Iris pigment epithelial cell (primary cell): Measurements from ENCODE around the gene CACNA1C.
"Not testable (repeated sequence)": the region's sequence is repeated elsewhere in the genome, so short reads cannot be mapped to it uniquely, and the experiment has no call there.

Experiments
- DNase-seq: peaks from one replicate; pipeline ENCODE4 v3.0.0-alpha.2; 2011; ENCODE audit warnings: low read depth

The CACNA1C gene

DNA sequence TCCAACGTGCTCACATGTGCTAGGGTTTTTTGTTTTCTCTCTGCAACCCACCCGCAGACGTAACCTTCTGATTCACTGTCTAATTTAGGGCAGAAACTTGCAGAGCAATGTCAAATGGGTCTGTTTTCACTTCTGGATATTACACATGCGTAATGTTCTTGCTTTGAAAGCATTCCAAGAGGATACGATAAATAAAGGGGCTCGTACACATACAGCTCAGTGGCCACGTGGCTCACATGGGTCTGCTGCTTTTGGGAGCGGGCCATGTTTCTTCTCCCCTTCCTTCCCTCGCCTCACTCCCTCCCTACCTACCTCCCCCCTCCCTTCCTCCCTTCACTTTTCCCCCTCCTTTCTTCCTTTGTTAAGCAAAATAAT is 23.4 kb downstream of the CACNA1C start:
- DNase-seq, result peak; percentile 47

- no peak for DNase-seq
These were observed 23.9 kb downstream of the CACNA1C start for GRCh38 chr12:2076728-2077127.

- no peak for DNase-seq
These were observed 27.8 kb downstream of the CACNA1C start for GRCh38 chr12:2080604-2081003.

- no peak for DNase-seq
These were observed 29.5 kb downstream of the CACNA1C start for GRCh38 chr12:2082321-2082720.

- DNase-seq, result no peak
These were observed 30.2 kb downstream of the CACNA1C start for GRCh38 chr12:2083008-2083407.

DNA sequence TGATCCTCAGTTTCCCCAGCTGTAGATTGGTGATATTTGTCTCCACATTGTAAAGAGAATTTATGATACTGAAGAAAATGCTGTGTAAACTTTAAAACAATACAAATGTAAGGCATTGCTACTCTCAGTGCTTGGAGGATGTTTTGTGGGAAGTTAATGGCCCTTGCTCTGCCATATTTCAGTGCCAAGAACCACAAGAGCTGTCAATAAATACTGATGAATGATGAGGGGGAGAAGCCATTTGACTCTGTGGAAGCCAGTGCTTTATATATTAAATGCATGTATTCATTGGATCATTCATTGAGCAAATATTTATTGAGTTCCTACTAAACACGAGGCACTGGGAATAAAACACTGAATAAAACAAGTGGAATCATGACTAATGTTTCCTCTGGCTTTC is 30.8 kb downstream of the CACNA1C start:
- no peak for DNase-seq

GRCh38 chr12:2084553-2085296 is 31.9 kb downstream of the CACNA1C start:
- DNase-seq, result peak; percentile 65

GRCh38 chr12:2092354-2092753 is 39.6 kb downstream of the CACNA1C start:
- DNase-seq, result no peak

GRCh38 chr12:2092890-2093289 is 40.1 kb downstream of the CACNA1C start:
- DNase-seq, result no peak

GRCh38 chr12:2094597-2094996 is 41.8 kb downstream of the CACNA1C start:
- peak; percentile 60 for DNase-seq

GRCh38 chr12:2095878-2096277 is 43.1 kb downstream of the CACNA1C start:
- DNase-seq, result no peak

- no peak for DNase-seq
These were observed 44.8 kb downstream of the CACNA1C start for GRCh38 chr12:2097617-2098016.

DNA sequence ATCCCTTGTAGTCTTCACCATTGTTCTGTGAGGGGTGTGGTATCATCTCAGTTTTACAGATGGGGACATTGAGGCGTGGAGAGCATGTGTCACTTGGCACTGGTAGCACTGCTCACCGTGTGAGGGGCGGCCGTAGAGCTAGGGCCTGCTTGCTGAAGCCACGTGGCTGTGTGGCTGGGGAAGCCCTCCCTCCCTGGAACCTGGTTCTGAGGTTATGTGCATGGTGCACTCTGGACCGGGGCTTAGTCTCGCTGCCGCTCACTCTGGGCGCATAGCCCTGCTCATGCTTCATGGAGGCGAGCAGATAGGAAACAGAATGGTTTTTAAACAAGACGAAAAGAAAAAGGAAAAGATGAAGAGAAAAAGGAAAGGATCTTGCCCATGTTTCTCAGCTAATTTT is 46.1 kb downstream of the CACNA1C start:
- no peak for DNase-seq

DNA sequence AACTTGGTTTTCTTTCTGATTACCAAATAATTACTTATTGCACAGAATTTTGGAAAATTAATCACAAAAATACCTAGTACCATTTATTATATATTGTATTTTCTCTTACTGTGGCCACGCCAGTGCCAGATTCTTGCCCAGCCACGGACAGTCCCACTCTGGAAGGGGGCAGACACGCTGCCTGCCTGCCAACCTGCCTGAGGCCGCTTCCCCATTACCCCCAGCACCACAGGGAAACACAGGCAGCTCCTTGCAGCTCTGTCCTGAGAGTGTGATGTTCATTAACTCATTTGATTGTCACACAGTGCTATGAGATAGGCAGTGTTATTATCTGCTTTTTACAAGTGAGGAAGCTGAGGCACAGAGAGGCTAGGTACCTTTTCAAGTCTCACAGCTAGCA is 46.8 kb downstream of the CACNA1C start:
- no peak for DNase-seq

DNA sequence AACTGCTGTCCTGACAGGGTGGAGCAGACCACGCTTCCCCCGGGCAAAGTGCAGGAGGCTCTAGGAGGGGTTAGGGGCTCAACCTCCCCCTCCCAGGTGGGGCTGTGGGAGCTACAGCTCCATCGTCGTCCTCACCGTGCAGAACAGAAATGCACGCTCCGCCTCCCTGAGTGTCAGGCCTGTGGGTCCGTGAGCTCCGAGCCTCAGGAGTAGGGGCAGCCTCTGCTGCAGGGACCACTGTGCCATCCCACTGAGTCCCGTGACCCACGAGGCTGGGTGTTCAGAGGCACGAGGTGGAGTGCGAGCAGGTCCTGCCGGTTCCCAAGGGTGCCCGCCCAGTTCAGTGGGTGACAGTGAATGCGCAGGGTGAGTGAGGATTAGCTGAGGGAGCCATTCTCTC is 48.6 kb downstream of the CACNA1C start:
- DNase-seq, result no peak

GRCh38 chr12:2101771-2102170 is 49.0 kb downstream of the CACNA1C start:
- no peak for DNase-seq

DNA sequence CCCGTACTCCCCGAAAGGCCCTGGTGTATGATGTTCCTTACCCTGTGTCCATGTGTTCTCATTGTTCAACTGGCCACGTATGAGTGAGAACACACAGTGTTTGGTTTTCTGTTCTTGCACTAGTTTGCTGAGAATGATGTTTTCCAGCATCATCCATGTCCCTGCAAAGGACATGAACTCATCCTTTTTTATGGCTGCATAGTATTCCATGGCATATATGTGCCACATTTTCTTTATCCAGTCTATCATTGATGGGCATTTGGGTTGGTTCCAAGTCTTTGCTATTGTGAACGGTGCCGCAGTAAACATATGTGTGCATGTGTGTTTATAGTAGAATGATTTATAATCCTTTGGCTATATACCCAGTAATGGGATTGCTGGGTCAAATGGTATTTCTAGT is 49.9 kb downstream of the CACNA1C start:
- not testable (repeated sequence) for DNase-seq

DNA sequence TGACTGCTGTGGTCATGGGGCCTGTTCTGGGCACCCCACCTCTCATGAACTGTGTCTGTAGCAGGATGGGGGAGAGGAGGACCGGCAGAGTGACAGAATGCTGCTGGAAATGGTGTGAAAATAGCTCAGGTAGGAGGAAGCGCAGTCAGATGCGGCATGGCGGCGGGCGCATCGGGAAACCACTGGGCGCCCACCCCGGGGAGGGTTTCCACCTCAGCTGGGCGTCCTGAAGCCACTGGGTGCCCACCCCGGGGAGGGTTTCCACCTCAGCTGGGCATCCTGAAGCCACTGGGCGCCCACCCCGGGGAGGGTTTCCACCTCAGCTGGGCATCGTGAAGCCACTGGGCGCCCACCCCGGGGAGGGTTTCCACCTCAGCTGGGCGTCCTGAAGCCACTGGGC is 52.6 kb downstream of the CACNA1C start:
- not testable (repeated sequence) for DNase-seq

- DNase-seq, result no peak
These were observed 55.4 kb downstream of the CACNA1C start for GRCh38 chr12:2108166-2108565.

GRCh38 chr12:2108975-2109671 is 56.3 kb downstream of the CACNA1C start:
- DNase-seq, result no peak

DNA sequence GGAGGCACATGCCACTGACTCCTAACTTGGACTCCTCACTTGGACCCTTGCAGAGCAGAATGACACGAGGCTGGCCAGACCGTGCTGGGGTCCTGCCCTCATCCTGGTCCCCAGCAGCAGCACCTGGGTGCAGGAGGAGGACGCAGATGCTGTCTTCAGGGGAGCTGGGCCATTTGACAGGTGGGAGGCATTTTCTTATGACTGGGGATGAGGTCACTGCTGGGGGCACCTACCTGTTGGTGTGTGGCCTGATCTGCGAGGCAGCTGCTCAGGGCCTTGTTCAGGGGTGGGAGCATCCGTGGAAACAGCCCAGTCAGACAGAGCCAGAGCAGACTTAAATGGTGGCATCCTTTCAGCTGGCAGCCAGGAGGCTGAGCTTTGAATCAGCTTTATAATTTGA is 57.3 kb downstream of the CACNA1C start:
- DNase-seq, result no peak

DNA sequence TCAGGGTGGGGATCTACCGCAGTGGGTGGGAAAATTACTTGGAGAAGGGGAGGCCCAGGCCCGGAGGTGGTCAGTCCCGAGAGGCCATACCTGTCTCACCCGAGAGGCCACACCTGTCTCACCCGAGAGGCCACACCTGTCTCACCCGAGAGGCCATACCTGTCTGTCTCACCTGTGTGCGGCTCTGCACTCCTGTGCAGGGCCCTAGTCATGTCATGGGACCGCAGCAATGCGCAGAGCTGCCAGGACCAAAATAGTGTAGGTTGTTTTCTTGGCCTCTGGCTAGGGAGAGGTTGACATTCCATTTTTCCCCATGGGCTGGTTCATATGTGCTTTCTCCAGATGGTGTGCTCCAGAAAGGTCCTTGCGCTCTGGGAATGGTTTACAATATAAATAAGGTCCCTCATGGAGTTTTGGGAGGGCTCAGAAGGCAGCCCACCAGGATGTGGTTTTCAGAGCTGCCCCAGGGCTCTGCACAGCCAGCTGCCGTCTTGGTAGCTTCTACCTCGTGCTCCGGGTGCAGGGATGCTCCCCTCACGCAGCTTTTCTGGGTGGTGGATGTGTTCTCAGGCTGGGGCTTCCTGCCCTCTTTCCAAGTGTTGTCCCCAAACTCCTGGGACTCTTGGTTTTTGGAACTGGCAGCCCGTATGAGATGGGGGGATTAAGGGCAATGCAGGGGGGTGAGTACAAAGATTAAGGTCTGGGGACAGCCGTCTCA is 58.2 kb downstream of the CACNA1C start:
- no peak for DNase-seq

GRCh38 chr12:2111826-2112225 is 59.0 kb downstream of the CACNA1C start:
- DNase-seq, result no peak
